ENCODE results near the gene ILKAP. TPM values are rescaled to one million over a fixed set of nuclear protein-coding genes. Genes with fewer than 3 reads are reported as not detected.
"Not testable (repeated sequence)": the region's sequence is repeated elsewhere in the genome, so short reads cannot be mapped to it uniquely, and the experiment has no call there.

The ILKAP gene
- polyA plus RNA-seq, 6 donors from 2014 or later = 37.4 to 51.4 (median 48.4) TPM

DNA sequence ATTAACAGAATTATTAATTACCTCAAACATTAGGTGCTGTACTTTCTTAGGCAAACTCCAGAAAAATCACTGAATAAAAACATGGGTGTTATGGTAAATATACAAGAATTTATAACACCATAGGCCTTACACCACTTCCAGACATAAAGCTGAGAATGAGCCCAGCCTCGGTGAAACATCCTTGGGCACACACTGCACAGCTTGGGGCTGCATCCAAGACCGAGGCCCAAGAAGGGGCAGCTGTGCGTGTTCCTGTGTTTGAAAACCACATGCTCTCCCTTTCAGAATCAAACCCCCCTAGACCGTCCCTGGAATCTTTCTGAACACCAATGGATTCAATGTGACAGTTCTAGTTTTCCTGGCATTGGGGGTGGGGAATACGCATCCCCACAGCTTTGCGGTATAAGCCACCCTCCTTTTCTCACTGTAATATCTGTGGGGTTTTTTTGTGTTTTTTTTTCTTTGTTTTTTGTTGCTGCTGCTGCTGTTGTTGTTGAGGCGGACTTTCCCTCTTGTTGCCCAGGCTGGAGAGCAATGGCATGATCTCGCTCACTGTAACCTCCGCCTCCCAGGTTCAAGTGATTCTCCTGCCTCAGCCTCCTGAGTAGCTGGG lies 31.8 kb downstream of the ILKAP start:
- H3K9me3 Mint-ChIP-seq = no peaks in the 10 kb centered on the region
- peaks cover 0 to 5% (median 3%) of the 10 kb centered on the region in 3 donors for H3K4me1 Mint-ChIP-seq
- no peak overlapping the region for H3K4me3 Mint-ChIP-seq
- peaks cover 22 to 35% of the 10 kb centered on the region in 2 donors for H3K36me3 Mint-ChIP-seq
- ATAC-seq (ENCODE audit: low read depth in 2 of 2) = no peak
- DNase-seq = no peak
- H3K27me3 Mint-ChIP-seq = no peaks in the 10 kb centered on the region
- H3K27ac Mint-ChIP-seq = peak overlapping the region in 2 of 6 donors; percentile 26 to 77

DNA sequence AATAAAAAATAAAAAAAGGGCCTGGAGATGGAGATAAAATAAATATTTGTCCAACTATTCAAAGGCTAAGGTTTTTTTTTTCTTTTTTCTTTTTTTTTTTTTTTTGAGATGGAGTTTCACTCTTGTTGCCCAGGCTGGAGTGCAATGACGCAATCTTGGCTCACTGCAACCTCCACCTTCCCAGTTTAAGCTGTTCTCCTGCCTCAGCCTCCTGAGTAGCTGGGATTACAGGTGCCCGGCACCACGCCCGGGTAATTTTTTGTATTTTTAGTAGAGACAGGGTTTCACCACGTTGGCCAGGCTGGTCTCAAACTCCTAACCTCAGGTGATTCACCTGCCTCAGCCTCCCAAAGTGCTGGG lies 32.4 kb downstream of the ILKAP start:
- not testable (repeated sequence) for H3K27ac Mint-ChIP-seq

DNA sequence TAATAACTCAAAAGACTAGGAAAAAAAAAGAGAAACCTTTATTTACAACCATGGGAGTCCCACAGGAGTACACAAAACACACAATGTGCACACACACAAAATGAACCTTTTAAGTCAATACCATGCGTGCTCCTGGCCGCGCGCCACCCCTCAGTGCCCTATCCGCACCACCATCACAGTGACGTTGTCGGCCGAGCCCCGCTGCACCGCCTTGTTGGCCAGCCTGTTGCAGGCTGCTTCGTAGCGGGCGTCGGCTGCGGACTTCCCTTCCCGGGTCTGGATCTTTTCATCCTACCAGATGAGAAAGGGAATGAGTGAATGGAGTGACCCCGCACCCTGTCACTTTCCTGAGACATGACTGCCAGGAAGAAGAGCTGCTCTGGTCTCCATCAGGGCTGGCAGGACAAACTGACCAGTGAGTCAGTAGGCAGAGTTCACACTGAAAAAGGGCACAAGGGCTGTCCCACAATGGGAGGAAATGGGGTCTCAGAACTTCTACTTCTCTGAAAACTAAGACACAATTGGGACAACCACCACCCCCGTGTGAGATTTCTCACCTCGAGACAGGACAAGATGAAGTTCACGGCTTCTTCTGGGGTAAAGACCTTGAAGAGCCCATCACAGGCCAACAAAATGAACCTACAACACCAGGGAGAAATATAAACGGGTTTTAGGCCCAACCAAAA lies 33.0 kb downstream of the ILKAP start:
- Mint-ChIP-seq H3K4me3 (no peak overlapping the region), H3K4me1 (peaks cover 0 to 5% (median 3%) of the 10 kb centered on the region in 3 donors), H3K9me3 (no peaks in the 10 kb centered on the region), H3K27me3 (peaks cover 0 to 6% (median 1%) of the 10 kb centered on the region in 3 donors), H3K36me3 (peaks cover 22 to 30% of the 10 kb centered on the region in 2 donors), H3K27ac (peak overlapping the region in 1 of 6 donors; percentile 91)
- no peak for ATAC-seq (ENCODE audit: low read depth in 2 of 2)
- no peak for DNase-seq

More for the DNA sequence above, 32.4 kb downstream of the ILKAP start:
- not testable (repeated sequence) for H3K27me3 Mint-ChIP-seq; ATAC-seq (ENCODE audit: low read depth in 2 of 2); H3K9me3 Mint-ChIP-seq; DNase-seq; H3K4me1 Mint-ChIP-seq; H3K4me3 Mint-ChIP-seq
- peaks cover 22 to 30% of the 10 kb centered on the region in 2 donors for H3K36me3 Mint-ChIP-seq

DNA sequence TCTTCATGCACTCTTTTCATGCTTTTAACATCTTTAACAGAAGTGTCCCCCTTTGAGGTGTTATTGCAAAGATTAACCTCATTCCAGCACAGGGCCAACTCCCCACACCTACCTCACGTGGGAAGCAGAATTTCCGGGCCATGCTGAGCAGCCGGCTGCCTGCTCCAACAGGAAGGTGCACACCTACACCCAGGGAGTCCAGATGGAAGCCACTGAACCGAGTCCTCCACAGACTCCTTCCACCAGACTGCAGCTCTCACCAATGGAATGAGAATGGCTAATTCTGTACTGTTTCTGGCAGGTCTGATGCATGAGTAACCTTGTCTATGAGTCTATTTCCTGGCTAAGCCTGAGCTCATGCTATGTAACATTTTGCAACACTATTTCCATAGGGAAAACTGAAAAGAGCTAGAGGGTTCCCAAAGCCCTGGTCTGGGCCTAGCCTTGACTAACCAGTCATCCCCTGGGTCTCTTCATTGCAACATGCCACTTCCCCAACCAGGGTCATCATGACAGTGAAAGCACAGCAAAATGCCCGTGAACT lies 33.7 kb downstream of the ILKAP start:
- ATAC-seq (ENCODE audit: low read depth in 2 of 2) = no peak
- Mint-ChIP-seq H3K4me1 (peaks cover 3 to 13% (median 9%) of the 10 kb centered on the region in 3 donors), H3K4me3 (no peak overlapping the region), H3K27ac (peak overlapping the region in 1 of 6 donors; percentile 38), H3K27me3 (peaks cover 3 to 13% (median 9%) of the 10 kb centered on the region in 3 donors), H3K9me3 (no peaks in the 10 kb centered on the region), H3K36me3 (peaks cover 22 to 30% of the 10 kb centered on the region in 2 donors)
- no peak for DNase-seq

DNA sequence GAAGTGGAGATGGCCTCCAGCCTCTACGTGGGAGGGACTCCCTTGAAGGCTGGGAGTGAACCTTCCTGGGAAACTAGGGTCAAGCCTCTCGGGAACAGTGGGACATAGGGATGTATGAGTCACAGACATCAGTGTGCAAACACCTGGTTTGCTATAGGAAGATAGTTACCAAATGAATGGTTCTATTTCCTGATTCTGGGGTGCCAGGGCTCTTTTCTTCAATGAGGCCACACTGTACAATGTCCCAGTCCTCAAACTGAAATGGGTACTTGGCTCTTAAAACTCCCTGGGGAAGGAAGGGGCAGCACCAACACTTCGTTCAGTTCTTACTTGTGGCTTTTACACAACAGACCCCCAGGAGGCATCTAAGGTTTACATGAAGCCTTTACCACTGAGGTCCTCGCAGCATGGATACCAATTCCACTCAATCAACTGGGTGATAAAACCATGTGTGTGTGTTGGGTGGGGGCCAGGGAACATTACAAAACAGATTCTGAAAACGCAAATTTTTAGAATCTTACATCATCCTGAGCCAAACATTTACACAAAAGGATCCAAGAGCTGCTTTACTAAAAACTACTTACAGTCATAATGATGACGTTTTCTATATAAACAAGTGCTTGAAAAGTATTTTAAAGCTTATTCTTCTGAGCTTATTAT lies 34.3 kb downstream of the ILKAP start:
- DNase-seq = no peak
- Mint-ChIP-seq H3K9me3 (no peaks in the 10 kb centered on the region), H3K27me3 (peaks cover 4 to 19% (median 15%) of the 10 kb centered on the region in 3 donors), H3K4me1 (peaks cover 6 to 19% (median 13%) of the 10 kb centered on the region in 3 donors), H3K27ac (peak overlapping the region in 1 of 6 donors; percentile 56), H3K36me3 (peaks cover 22 to 30% of the 10 kb centered on the region in 2 donors), H3K4me3 (no peak overlapping the region)
- no peak for ATAC-seq (ENCODE audit: low read depth in 2 of 2)

DNA sequence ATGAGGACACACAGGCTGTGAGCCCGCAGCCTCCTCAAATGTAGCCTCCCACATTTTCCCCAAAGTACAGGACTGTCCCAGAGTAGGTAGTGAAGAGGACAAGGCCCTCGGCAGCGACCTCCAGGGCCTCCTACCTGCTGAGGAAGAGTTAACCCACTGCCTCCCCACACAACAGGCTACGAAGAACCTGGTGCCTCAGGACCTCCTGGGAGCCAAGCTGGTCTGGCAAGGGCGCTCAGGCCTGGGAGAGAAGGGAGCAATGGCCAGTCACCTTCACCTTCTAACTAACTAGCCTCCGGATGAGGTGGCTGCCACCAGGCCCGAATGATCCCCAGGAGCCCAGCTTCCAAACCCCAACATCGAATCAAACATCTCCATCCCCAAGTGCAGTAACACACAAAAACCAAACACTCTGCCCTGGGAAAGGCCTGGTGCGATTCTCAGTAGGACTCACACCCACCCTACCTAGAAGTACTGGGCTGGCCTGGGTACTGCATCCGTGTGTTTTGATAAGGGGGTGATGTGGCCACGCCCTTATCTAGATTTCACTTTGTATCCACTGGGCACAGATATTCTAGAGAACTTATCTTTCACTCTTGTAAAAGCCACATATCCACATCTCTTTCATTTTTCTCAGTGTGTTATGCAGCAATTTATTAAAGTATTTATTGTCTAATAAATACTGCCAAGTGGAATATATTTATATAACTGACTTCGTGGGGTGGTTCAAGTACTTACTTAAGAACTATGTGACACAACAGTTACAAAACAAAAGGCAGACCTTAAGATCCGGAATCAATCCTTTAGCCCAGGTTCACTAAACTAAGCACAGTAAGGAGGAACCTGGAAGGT lies 35.1 kb downstream of the ILKAP start:
- peak overlapping the region in 2 of 6 donors; percentile 39 to 56 for H3K27ac Mint-ChIP-seq
- H3K27me3 Mint-ChIP-seq = peaks cover 4 to 20% (median 17%) of the 10 kb centered on the region in 3 donors
- ATAC-seq (ENCODE audit: low read depth in 2 of 2) = no peak
- H3K36me3 Mint-ChIP-seq = peaks cover 21 to 29% of the 10 kb centered on the region in 2 donors
- H3K4me3 Mint-ChIP-seq = peak overlapping the region in 1 of 8 donors; percentile 34
- H3K4me1 Mint-ChIP-seq = peaks cover 7 to 19% (median 10%) of the 10 kb centered on the region in 3 donors
- no peaks in the 10 kb centered on the region for H3K9me3 Mint-ChIP-seq
- DNase-seq = no peak

DNA sequence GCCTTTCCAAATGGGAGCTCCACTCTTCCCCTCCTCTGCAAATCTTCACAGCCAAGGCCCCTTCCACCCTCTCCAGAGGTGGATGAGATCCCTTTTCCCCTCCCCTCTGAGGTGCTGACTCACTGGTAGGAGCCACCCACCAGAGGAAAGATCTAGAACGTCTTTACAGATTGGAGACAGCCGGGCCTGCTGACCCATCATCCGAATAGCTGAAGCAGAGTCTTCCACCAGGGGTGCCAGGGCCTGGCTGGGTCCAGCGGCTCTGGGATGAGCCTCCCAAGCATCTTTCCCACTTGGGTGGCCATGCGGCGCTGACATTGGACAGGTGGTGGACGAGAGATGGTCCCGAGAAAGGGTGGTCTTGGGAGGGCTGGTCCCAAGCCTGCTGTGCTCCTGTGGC lies 35.7 kb downstream of the ILKAP start:
- DNase-seq (no peak), ATAC-seq (ENCODE audit: low read depth in 2 of 2) (no peak)
- H3K27me3 Mint-ChIP-seq = peaks cover 4 to 20% (median 17%) of the 10 kb centered on the region in 3 donors
- no peak overlapping the region for H3K4me3 Mint-ChIP-seq
- peaks cover 7 to 17% (median 9%) of the 10 kb centered on the region in 3 donors for H3K4me1 Mint-ChIP-seq
- peak overlapping the region in 1 of 6 donors; percentile 39 for H3K27ac Mint-ChIP-seq
- peaks cover 14 to 22% of the 10 kb centered on the region in 2 donors for H3K36me3 Mint-ChIP-seq
- H3K9me3 Mint-ChIP-seq = no peaks in the 10 kb centered on the region

DNA sequence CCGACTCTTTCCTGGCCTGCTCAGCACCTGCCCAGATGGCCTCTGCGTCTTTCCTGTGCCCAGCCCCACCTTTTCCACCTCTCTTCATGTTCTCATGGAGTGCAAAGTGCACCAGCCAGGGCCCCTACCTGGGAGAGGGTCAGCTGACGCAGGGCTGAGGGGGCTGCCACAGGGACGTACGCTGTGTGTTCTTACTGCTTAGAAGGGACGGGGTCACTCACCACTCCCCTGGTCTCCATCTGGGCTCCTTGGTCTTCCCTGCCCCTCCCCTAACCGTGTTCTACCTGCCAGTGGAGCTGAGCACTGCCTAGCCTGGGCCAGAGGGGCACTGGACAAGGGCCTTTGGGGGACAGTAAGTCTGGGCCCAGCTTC lies 36.2 kb downstream of the ILKAP start:
- no peak overlapping the region for H3K27ac Mint-ChIP-seq
- no peaks in the 10 kb centered on the region for H3K9me3 Mint-ChIP-seq
- peaks cover 10 to 22% of the 10 kb centered on the region in 2 donors for H3K36me3 Mint-ChIP-seq
- H3K27me3 Mint-ChIP-seq = peaks cover 4 to 21% (median 17%) of the 10 kb centered on the region in 3 donors
- peaks cover 7 to 14% (median 9%) of the 10 kb centered on the region in 3 donors for H3K4me1 Mint-ChIP-seq
- DNase-seq (no peak), ATAC-seq (ENCODE audit: low read depth in 2 of 2) (no peak)
- no peak overlapping the region for H3K4me3 Mint-ChIP-seq

DNA sequence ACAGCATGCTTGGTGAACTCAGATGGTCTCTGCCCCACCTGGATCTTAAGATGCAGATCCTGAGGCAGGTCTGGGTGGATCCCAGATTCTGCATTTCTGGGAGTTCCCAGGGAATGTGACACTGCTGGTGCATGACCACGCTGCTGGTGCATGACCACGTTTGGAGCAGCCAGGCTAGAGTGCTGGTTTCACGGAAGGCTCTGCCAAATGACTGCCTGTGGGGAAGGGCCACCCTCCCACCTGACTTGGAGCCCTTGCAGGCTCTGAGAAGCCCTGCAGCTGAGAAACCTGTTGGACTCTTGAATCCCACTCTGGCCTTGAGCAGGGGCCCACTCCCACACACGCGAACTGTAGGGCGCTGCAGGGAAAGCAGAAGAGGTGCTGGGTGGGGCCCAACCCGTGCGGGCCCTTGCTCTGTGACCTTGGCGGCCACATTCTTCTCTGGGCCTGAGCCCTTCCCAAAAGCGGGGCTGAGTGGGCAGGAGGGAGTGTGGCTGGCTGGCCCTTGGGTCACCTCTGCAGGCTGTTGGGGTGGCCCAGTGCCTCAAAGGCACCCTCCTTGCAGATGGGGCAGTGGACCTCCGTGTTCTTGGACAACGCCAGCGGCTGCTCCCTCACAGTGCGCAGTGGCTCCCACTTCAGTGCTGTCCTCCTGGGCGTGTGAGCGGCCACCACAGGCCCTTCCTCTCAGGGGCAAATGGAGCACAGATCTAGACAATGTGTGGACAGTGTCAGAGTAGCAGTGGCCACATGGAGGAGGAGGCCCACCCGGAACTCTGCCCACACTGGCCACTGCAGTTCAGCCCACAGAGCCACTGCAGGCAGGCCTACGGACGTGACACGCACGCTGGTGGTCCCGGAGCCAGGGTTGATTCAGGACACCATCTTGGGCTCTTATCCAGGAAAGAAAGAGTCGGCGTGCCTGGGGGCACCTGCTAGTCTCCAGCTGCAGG lies 36.8 kb downstream of the ILKAP start:
- H3K4me1 Mint-ChIP-seq = peaks cover 7 to 14% (median 9%) of the 10 kb centered on the region in 3 donors
- no peaks in the 10 kb centered on the region for H3K9me3 Mint-ChIP-seq
- H3K4me3 Mint-ChIP-seq = no peak overlapping the region
- DNase-seq = no peak
- no peak for ATAC-seq (ENCODE audit: low read depth in 2 of 2)
- H3K36me3 Mint-ChIP-seq = peaks cover 5 to 22% of the 10 kb centered on the region in 2 donors
- H3K27ac Mint-ChIP-seq = no peak overlapping the region
- H3K27me3 Mint-ChIP-seq = peaks cover 4 to 26% (median 17%) of the 10 kb centered on the region in 3 donors

DNA sequence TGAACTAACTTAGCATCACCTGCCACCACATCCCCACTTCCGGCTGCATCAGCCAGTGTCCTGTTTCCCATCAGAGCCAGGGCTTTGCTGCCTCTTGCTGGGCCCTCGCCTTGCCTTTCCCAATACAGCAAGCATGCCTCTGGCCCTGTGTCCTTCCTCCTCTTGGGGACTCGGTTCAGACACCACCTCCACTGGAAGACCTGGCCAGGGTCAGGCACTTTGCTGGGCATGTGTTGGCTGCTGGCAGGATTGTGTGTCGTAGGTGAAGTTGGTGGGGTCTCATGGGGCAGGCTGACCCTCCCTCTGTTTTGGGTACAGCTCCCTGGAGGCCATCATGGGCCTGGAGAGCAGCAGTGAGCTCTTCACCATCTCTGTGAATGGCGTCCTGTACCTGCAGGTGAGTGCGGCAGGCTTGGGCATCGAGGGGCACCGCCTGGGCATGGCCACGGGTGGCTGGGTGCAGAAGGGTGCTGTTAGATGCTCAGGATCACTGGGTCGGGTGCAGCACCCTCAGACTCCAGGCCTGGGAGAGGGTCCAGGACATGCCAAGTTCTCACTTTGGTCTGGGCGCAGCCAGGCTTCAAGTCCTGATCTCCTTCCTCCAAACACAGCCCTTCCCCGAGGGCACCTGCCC lies 38.1 kb downstream of the ILKAP start:
- Mint-ChIP-seq H3K4me3 (no peak overlapping the region), H3K9me3 (no peaks in the 10 kb centered on the region), H3K36me3 (peaks cover 0 to 19% of the 10 kb centered on the region in 2 donors), H3K27me3 (peaks cover 4 to 34% (median 22%) of the 10 kb centered on the region in 3 donors), H3K4me1 (peaks cover 12 to 18% (median 14%) of the 10 kb centered on the region in 3 donors), H3K27ac (no peak overlapping the region)
- ATAC-seq (ENCODE audit: low read depth in 2 of 2) (no peak), DNase-seq (no peak)

DNA sequence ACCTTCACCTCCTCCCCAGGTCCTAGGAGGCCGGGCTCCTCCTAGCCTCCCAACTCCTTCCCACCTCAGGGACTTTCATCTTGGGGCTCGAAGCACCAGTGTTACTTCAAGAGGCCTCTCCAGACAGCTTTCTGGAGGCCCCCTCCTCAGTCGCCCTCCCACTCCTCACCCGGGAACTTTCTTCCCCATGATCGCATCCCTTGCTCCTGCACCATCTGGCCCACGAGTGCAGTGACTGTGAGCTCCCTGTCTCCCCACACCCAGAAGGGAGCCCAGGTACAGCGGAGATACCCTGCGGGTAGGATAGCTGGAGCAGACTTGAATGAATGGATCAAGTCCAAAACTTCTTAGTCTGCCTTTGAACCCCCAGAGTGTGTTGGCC lies 38.6 kb downstream of the ILKAP start:
- H3K27me3 Mint-ChIP-seq = peaks cover 4 to 39% (median 27%) of the 10 kb centered on the region in 3 donors
- peaks cover 0 to 16% of the 10 kb centered on the region in 2 donors for H3K36me3 Mint-ChIP-seq
- no peak overlapping the region for H3K27ac Mint-ChIP-seq
- DNase-seq (no peak), ATAC-seq (ENCODE audit: low read depth in 2 of 2) (no peak)
- H3K4me3 Mint-ChIP-seq = peak overlapping the region in 1 of 8 donors; percentile 73
- peaks cover 16 to 23% (median 19%) of the 10 kb centered on the region in 3 donors for H3K4me1 Mint-ChIP-seq
- no peaks in the 10 kb centered on the region for H3K9me3 Mint-ChIP-seq

Data from naive B cell (primary cell).